Nephron (organoid): ENCODE data around the gene TXNDC8.

Experiments used
- H3K27ac Mint-ChIP-seq, 3 experiments: 2 replicates each; pipeline ENCODE4 v1.8.0; 2020; ENCODE audit warnings: mixed read lengths in 3 of 3, mild to moderate bottlenecking in 2 of 3, moderate library complexity in 1 of 3
- H3K27me3 Mint-ChIP-seq: 2 replicates; pipeline ENCODE4 v1.8.0; 2021; ENCODE audit warnings: low read depth, mild to moderate bottlenecking, moderate library complexity, mixed read lengths
- H3K36me3 Mint-ChIP-seq: 2 replicates; pipeline ENCODE4 v1.8.0; 2020; ENCODE audit warnings: low read depth, mixed read lengths
- H3K4me1 Mint-ChIP-seq: 2 replicates; pipeline ENCODE4 v1.8.0; 2020; ENCODE audit warnings: mixed read lengths
- H3K4me3 Mint-ChIP-seq, 3 experiments: 2 replicates each; pipeline ENCODE4 v1.8.0; 2020; ENCODE audit warnings: mild to moderate bottlenecking in 3 of 3, mixed read lengths in 3 of 3, moderate library complexity in 2 of 3
- H3K9me3 Mint-ChIP-seq: 2 replicates; pipeline ENCODE4 v1.8.0; 2020; ENCODE audit warnings: mixed read lengths
- TF ChIP-seq, protein P1 (sequence below), 3 experiments: fragments of 200-600 bp; sonication (generic); IDR thresholded peaks; one replicate each; pipeline ENCODE4 v1.5.0; 2021; ENCODE audit warnings: antibody characterized with exemption in 3 of 3; ENCODE audit not compliant: unreplicated experiment in 3 of 3

Gene TXNDC8

DNA sequence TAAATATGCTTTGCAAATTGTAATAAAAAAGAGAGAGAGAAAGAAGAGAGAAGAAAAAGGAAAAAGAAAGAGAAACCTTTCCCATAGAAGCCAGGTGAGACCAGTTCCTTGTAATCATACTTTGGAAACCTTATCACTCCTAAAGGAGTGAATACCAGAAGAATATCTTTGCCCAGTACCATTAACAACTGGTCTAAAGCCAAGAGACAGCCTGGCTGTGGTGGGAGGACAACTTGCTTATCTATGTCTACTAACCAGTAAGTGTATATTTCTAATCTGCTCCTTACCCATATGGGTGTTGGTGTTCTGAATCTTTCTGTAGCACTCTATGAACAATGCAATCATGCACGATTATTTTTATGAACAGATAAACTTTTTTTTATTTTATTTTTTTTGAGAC is 70.9 kb downstream of the TXNDC8 start:
- H3K27me3 Mint-ChIP-seq, result no peaks in the 10 kb centered on the region
- H3K4me1 Mint-ChIP-seq, result no peaks in the 10 kb centered on the region
- TF ChIP-seq, protein P1, sequence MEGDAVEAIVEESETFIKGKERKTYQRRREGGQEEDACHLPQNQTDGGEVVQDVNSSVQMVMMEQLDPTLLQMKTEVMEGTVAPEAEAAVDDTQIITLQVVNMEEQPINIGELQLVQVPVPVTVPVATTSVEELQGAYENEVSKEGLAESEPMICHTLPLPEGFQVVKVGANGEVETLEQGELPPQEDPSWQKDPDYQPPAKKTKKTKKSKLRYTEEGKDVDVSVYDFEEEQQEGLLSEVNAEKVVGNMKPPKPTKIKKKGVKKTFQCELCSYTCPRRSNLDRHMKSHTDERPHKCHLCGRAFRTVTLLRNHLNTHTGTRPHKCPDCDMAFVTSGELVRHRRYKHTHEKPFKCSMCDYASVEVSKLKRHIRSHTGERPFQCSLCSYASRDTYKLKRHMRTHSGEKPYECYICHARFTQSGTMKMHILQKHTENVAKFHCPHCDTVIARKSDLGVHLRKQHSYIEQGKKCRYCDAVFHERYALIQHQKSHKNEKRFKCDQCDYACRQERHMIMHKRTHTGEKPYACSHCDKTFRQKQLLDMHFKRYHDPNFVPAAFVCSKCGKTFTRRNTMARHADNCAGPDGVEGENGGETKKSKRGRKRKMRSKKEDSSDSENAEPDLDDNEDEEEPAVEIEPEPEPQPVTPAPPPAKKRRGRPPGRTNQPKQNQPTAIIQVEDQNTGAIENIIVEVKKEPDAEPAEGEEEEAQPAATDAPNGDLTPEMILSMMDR (IDR thresholded peaks at IDR 0.05; ENCODE audit: unreplicated experiment in 3 of 3), result no peak
- no peak overlapping the region for H3K27ac Mint-ChIP-seq
- no peak overlapping the region for H3K4me3 Mint-ChIP-seq
- H3K36me3 Mint-ChIP-seq, result no peaks in the 10 kb centered on the region
- peaks cover 10% of the 10 kb centered on the region for H3K9me3 Mint-ChIP-seq

GRCh38 chr9:110261632-110262031 is 76.0 kb downstream of the TXNDC8 start:
- TF ChIP-seq, protein P1 (IDR thresholded peaks at IDR 0.05; ENCODE audit: unreplicated experiment in 3 of 3), result no peak
- no peak overlapping the region for H3K27ac Mint-ChIP-seq
- no peaks in the 10 kb centered on the region for H3K27me3 Mint-ChIP-seq
- peaks cover 10% of the 10 kb centered on the region for H3K4me1 Mint-ChIP-seq
- H3K4me3 Mint-ChIP-seq, result no peak overlapping the region
- H3K36me3 Mint-ChIP-seq, result no peaks in the 10 kb centered on the region
- H3K9me3 Mint-ChIP-seq, result peaks cover 10% of the 10 kb centered on the region

DNA sequence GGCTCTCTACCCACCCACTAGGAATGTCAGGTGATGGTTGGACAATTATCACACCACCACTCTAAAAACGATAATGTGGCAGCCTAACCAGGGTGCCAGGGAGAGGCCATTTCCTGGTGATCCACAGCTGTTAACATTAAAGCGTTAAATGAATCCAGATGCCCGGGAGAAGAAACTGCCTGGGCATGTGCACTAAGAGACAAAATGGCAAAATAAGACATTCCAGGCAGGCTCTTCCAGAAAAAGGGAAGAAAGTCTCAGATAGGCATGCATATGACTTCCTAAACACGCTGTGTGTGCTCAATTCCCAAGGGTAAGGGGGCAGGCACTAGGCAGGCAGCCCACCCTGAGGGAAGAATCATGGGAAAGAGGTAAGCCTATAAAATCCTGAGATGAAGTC is 76.8 kb downstream of the TXNDC8 start:
- Mint-ChIP-seq H3K27ac (no peak overlapping the region), H3K9me3 (peaks cover 9% of the 10 kb centered on the region), H3K4me1 (peaks cover 10% of the 10 kb centered on the region), H3K27me3 (no peaks in the 10 kb centered on the region), H3K4me3 (no peak overlapping the region), H3K36me3 (no peaks in the 10 kb centered on the region)
- TF ChIP-seq, protein P1 (IDR thresholded peaks at IDR 0.05; ENCODE audit: unreplicated experiment in 3 of 3), result no peak

DNA sequence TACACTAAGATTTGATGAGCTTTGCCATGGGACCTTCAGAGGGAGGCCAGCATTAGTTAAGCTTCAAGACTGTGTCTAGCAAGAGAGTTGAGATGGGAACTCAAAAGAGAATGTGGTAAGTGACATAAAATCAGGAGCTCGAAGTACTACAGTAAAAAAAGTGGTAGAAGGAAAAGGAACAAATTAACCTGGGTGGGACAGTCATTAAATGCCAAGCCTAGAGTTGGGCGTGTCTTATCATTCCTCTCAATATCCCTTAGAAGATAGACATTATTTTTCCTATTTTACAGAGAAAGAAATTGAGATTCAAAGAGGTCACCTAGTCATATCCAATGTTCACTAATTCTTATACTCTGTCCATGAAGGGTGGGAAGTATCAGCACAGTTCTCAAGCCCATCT is 78.1 kb downstream of the TXNDC8 start:
- Mint-ChIP-seq H3K27ac (no peak overlapping the region), H3K27me3 (no peaks in the 10 kb centered on the region), H3K4me1 (peaks cover 18% of the 10 kb centered on the region), H3K36me3 (no peaks in the 10 kb centered on the region), H3K9me3 (peaks cover 6% of the 10 kb centered on the region), H3K4me3 (no peak overlapping the region)
- TF ChIP-seq, protein P1 (IDR thresholded peaks at IDR 0.05; ENCODE audit: unreplicated experiment in 3 of 3), result no peak

GRCh38 chr9:110258690-110259091 is 79.0 kb downstream of the TXNDC8 start:
- Mint-ChIP-seq H3K36me3 (no peaks in the 10 kb centered on the region), H3K9me3 (peaks cover 4% of the 10 kb centered on the region), H3K27me3 (no peaks in the 10 kb centered on the region), H3K27ac (no peak overlapping the region), H3K4me1 (peaks cover 19% of the 10 kb centered on the region), H3K4me3 (peak overlapping the region; percentile 2 to 11 (median 4))
- TF ChIP-seq, protein P1 (IDR thresholded peaks at IDR 0.05; ENCODE audit: unreplicated experiment in 3 of 3), result no peak

DNA sequence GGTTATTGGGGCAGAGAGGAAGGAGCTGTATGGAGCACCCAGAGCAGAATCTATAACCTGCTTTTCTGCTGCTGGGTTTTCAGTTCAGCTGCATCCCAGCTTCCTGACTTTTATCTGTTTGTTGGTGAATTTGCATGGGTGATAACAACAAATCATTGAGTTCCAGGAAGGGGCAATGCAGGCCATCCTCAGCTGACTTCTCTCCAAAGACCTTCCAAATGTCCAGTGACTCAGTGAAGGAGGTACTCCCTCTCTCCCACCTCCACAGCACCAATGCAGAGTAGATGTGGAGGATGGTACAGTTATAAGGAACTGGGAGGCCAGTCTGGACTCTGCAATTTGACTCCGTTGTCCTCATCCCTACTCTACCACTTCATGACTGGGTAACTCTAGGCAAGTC is 79.7 kb downstream of the TXNDC8 start:
- TF ChIP-seq, protein P1 (IDR thresholded peaks at IDR 0.05; ENCODE audit: unreplicated experiment in 3 of 3), result no peak
- peak overlapping the region; percentile 71 to 91 (median 91) for H3K27ac Mint-ChIP-seq
- H3K4me3 Mint-ChIP-seq, result peak overlapping the region; percentile 92 to 99 (median 93)
- H3K27me3 Mint-ChIP-seq, result no peaks in the 10 kb centered on the region
- H3K9me3 Mint-ChIP-seq, result no peaks in the 10 kb centered on the region
- H3K36me3 Mint-ChIP-seq, result no peaks in the 10 kb centered on the region
- H3K4me1 Mint-ChIP-seq, result peaks cover 19% of the 10 kb centered on the region
